Loucy (cell line): Measurements from ENCODE around the gene MYO5C.

ENCODE experiments used
- CTCF ChIP-seq: fragments of 200-600 bp; sonication (generic); conservative IDR thresholded peaks from 2 replicates; pipeline ENCODE4 v1.5.1; 2014; ENCODE audit warnings: mild to moderate bottlenecking, antibody characterized with exemption, low read length
- EZH2phosphoT487 ChIP-seq: fragments of 200-600 bp; IDR thresholded peaks from 2 replicates; pipeline ENCODE4 v1.6.1; 2018; ENCODE audit warnings: antibody characterized with exemption, mild to moderate bottlenecking, moderate library complexity, borderline replicate concordance

- TF ChIP-seq CTCF (no peak), EZH2phosphoT487 (no peak)
These were observed 4.8 kb downstream of the MYO5C start for GRCh38 chr15:52290800-52291199.
